Right lobe of liver (tissue), 6 donors: ENCODE data around the gene OSBPL2. TPM values are rescaled to one million over a fixed set of nuclear protein-coding genes. Genes with fewer than 3 reads are reported as not detected.

Experiments used
- ATAC-seq, 4 donors: fragments of 200-7000 bp; cut with Tn5 transposase; one replicate each; pipeline ENCODE4 v1.9.1; 2020; ENCODE audit warnings: mild to moderate bottlenecking in 4 of 4, moderate library complexity in 4 of 4
- DNase-seq, 3 donors: peaks; one replicate each; pipeline ENCODE4 v3.0.0-alpha.2; 2020
- H3K27ac ChIP-seq, 3 donors: fragments of 200-600 bp; one replicate each; pipeline ENCODE4 v1.8.0; 2022
- H3K27me3 ChIP-seq, 2 donors: fragments of 200-600 bp; one replicate each; pipeline ENCODE4 v1.8.0; 2022
- H3K36me3 ChIP-seq, 4 donors: fragments of 200-600 bp; sonication (generic) in 1 of 4; one replicate each; pipeline versions ENCODE4 v1.5.1 to v1.8.0; 2017 to 2022; ENCODE audit warnings: control low read depth in 1 of 4
- H3K4me1 ChIP-seq, 4 donors: fragments of 200-600 bp; sonication (generic) in 1 of 4; one replicate each; pipeline versions ENCODE4 v1.5.1 to v1.8.0; 2017 to 2022; ENCODE audit warnings: control low read depth in 1 of 4
- H3K4me3 ChIP-seq, 3 donors: fragments of 200-600 bp; one replicate each; pipeline ENCODE4 v1.8.0; 2022
- H3K9me3 ChIP-seq, 4 donors: fragments of 200-600 bp; sonication (generic) in 1 of 4; one replicate each; pipeline versions ENCODE4 v1.5.1 to v1.8.0; 2017 to 2022; ENCODE audit warnings: control low read depth in 1 of 4
- CTCF ChIP-seq, 4 donors: fragments of 200-600 bp in 3 of 4; fragments of 450-650 bp in 1 of 4; IDR thresholded peaks; one replicate each; pipeline versions ENCODE4 v1.5.1 to v1.8.0; 2016 to 2022; ENCODE audit warnings: antibody characterized with exemption in 4 of 4, mild to moderate bottlenecking in 2 of 4
- POLR2A ChIP-seq: fragments of 450-650 bp; IDR thresholded peaks from one replicate; pipeline ENCODE4 v1.6.1; 2017; ENCODE audit warnings: antibody characterized with exemption, mild to moderate bottlenecking
- WGBS: methylation state at CpG from one replicate; pipeline ENCODE4 v1.1.6; 2018; ENCODE audit warnings: low coverage, low lambda C conversion rate; ENCODE audit not compliant: insufficient coverage; ENCODE audit errors: missing lambda C conversion rate; 5-methylcytosine and 5-hydroxymethylcytosine counted together
- intact Hi-C, 2 donors: fragments of 100-400 bp; cut with DNase I; formaldehyde crosslinking; loops; one replicate each; pipeline versions ENCODE4 v1.11.2 to v1.14.1; 2022
- total RNA-seq, 6 experiments: library from RNA; depleted of rRNA in 2 of 6; stranded (reverse); fragments of >200 nt in 2 of 6; fragmentation: NEBNext Ultra II Directional in 3 of 6; extraction: Animal tissue kit (Norgen Biotek cat#: 25700) in 3 of 6; gene quantifications; one replicate each; pipeline versions ENCODE4 v1.1.0 to v1.2.4, GENCODE V29; 2016 to 2023
- donor health status: DM: no; HTN: yes; CAD: no.
- donor health status: DM: no; HTN: no; CAD: no.
- donor health status: DM: no; HTN: no; CAD: no.
- donor health status: DM: no; HTN: yes; CAD: no.
- donor health status: DM: no; HTN: yes; CAD: no.

The OSBPL2 gene
- total RNA-seq, 6 experiments from 2014 or later = 15.6 to 27.8 (median 21.2) TPM

- intact Hi-C loops = no loop called here
- no peak overlapping the region for H3K27ac ChIP-seq
- H3K4me3 ChIP-seq = no peak overlapping the region
- H3K36me3 ChIP-seq = no peaks in the 10 kb centered on the region
- no peak for TF ChIP-seq CTCF (IDR thresholded peaks at IDR 0.05)
- TF ChIP-seq POLR2A = no peak
- DNase-seq (peak in 1 of 3 donors; percentile 35), ATAC-seq (no peak)
- 18% methylated on average over 2 of the region's 9 CpGs for WGBS
- no peaks in the 10 kb centered on the region for H3K4me1 ChIP-seq
- H3K27me3 ChIP-seq = no peaks in the 10 kb centered on the region
- no peaks in the 10 kb centered on the region for H3K9me3 ChIP-seq
Observed at GRCh38 chr20:62211769-62212288, 26.5 kb upstream of the OSBPL2 start.

GRCh38 chr20:62212299-62212698, 26.0 kb upstream of the OSBPL2 start:
- Histone ChIP-seq H3K4me3 (no peak overlapping the region), H3K9me3 (no peaks in the 10 kb centered on the region), H3K27me3 (no peaks in the 10 kb centered on the region), H3K4me1 (no peaks in the 10 kb centered on the region), H3K36me3 (no peaks in the 10 kb centered on the region), H3K27ac (no peak overlapping the region)
- WGBS = 43% methylated on average over 1 of the region's 10 CpGs
- DNase-seq (no peak), ATAC-seq (no peak)
- TF ChIP-seq POLR2A (no peak), CTCF (IDR thresholded peaks at IDR 0.05) (no peak)
- intact Hi-C loops = no loop called here

GRCh38 chr20:62214067-62214466, 24.3 kb upstream of the OSBPL2 start:
- TF ChIP-seq CTCF (IDR thresholded peaks at IDR 0.05) = no peak
- no peak for TF ChIP-seq POLR2A
- intact Hi-C loops = no loop called here
- H3K4me1 ChIP-seq = no peaks in the 10 kb centered on the region
- H3K36me3 ChIP-seq = no peaks in the 10 kb centered on the region
- peaks cover 0 to 13% of the 10 kb centered on the region in 2 donors for H3K27me3 ChIP-seq
- H3K4me3 ChIP-seq = no peak overlapping the region
- 13% methylated on average over 7 of the region's 12 CpGs for WGBS
- H3K9me3 ChIP-seq = no peaks in the 10 kb centered on the region
- H3K27ac ChIP-seq = no peak overlapping the region
- DNase-seq (no peak), ATAC-seq (peak in 3 of 4 donors; percentile 13 to 49 (median 31))

GRCh38 chr20:62215020-62215990, 23.0 kb upstream of the OSBPL2 start:
- no peak overlapping the region for H3K27ac ChIP-seq
- H3K9me3 ChIP-seq = no peaks in the 10 kb centered on the region
- DNase-seq (no peak), ATAC-seq (no peak)
- H3K27me3 ChIP-seq = peaks cover 0 to 13% of the 10 kb centered on the region in 2 donors
- no peaks in the 10 kb centered on the region for H3K36me3 ChIP-seq
- peaks cover 0 to 4% (median 0%) of the 10 kb centered on the region in 4 donors for H3K4me1 ChIP-seq
- intact Hi-C loops = no loop called here
- no peak overlapping the region for H3K4me3 ChIP-seq
- WGBS = 59% methylated on average over 3 of the region's 29 CpGs
- TF ChIP-seq POLR2A = no peak
- TF ChIP-seq CTCF (IDR thresholded peaks at IDR 0.05) = no peak
